KOPT-K1 (cell line): ENCODE data around the gene CCT2.

Experiments used
- H3K27ac ChIP-seq: fragments of 200-600 bp; sonication (generic); 2 replicates; pipeline ENCODE4 v1.5.1; 2016; ENCODE audit warnings: antibody characterized with exemption, mild to moderate bottlenecking, low read depth, low read length; ENCODE audit not compliant: poor library complexity, severe bottlenecking
- H3K36me3 ChIP-seq: fragments of 200-600 bp; sonication (generic); 2 replicates; pipeline ENCODE4 v1.5.1; 2017; ENCODE audit warnings: antibody characterized with exemption, mild to moderate bottlenecking, low read length, moderate library complexity; ENCODE audit not compliant: insufficient read depth
- H3K9me3 ChIP-seq: fragments of 200-600 bp; sonication (generic); 2 replicates; pipeline ENCODE4 v1.5.1; 2017; ENCODE audit warnings: antibody characterized with exemption, low read length, mild to moderate bottlenecking; ENCODE audit not compliant: insufficient read depth, poor library complexity, severe bottlenecking

The CCT2 gene

GRCh38 chr12:69608114-69608513 is 22.9 kb downstream of the CCT2 start:
- Histone ChIP-seq H3K36me3 (peaks cover 5% of the 10 kb centered on the region), H3K9me3 (peaks cover 3% of the 10 kb centered on the region), H3K27ac (no peak overlapping the region)

GRCh38 chr12:69610126-69610525 is 24.9 kb downstream of the CCT2 start:
- H3K36me3 ChIP-seq = no peaks in the 10 kb centered on the region
- H3K27ac ChIP-seq = no peak overlapping the region
- no peaks in the 10 kb centered on the region for H3K9me3 ChIP-seq

DNA sequence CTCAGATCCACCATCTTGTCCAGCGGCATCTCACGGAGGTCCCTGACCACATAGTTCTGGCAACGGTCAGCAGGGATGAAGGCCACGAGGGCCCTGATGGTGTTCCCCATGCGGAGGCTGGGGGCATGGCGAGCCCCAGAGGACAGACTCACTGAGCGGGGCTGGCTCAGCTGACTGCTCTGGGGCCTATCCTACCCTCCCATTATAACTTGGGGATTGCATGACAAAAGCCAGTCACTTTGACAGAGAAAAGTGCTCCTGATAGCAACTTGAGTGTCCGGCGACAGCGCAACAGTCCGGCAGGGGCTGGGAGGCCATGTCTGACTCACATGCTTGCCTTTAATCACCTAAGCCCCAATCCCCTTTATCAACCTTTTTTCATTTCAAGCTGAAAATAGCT is 25.5 kb downstream of the CCT2 start, which contains the start of gene LRRC10:
TSS of gene LRRC10 (minus strand) at position 179 of the 400 bp plus-strand sequence. CDS start at position 110, 69 bp downstream.
- Histone ChIP-seq H3K9me3 (no peaks in the 10 kb centered on the region), H3K27ac (no peak within 1 kb of the TSS), H3K36me3 (no peaks in the 10 kb centered on the region)

DNA sequence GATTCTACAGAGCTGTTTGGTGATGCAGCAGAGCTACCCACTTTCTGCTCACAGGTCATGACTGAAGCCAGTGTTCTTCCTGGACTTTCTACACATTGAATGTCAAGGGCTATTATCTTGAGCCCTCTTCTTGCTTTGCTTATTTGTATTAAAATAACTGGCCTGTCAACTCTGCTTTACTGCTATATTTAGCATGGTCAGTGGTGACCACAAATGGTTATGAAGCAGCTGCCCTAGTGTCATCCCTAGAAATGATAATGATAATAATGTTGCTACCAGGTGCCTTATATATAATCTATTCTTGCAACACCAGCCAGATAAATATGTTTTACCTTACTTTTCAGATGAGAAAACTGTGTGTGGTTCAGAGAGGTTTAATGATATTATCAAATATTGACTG is 28.1 kb downstream of the CCT2 start:
- Histone ChIP-seq H3K36me3 (no peaks in the 10 kb centered on the region), H3K9me3 (no peaks in the 10 kb centered on the region), H3K27ac (no peak overlapping the region)

GRCh38 chr12:69616025-69616424 is 30.8 kb downstream of the CCT2 start:
- no peaks in the 10 kb centered on the region for H3K36me3 ChIP-seq
- H3K27ac ChIP-seq = no peak overlapping the region
- no peaks in the 10 kb centered on the region for H3K9me3 ChIP-seq

DNA sequence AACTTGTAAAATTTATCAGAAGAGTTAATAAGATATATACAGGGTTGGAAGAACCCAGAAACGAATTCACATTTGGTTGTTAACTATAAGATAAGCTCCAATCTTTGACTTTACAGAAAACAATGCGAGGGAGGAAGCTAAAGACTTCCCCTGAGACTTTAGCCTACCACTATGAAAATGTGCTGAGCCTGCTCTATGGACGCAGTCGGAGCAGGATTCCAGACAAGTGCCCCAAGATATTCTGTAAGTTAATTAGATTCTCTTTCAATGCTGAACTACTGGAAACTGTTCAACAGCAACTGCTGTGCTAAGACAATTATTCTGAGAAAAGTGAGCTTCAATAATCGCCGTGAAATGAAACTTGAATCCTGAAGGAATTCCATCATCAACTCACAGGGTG is 33.8 kb downstream of the CCT2 start:
- Histone ChIP-seq H3K36me3 (no peaks in the 10 kb centered on the region), H3K9me3 (no peaks in the 10 kb centered on the region), H3K27ac (no peak overlapping the region)

DNA sequence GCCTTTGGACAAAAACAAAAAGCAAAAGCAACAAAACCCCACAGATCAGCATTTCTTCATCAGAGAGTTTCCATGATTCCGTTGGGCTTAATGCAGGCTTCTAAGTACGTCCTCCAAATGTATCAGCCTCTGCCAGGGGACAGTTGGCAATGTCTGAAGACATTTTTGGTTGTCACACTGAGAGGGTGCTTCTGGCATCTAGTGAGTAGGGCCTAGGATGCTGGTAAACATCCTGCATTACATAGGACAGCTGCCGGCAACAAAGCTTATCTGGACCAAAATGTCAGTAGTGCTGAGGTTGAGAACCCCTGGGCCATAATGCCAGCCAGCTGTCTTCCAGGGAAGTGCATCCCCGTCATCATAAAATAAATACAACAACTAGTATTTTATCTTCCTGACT is 34.8 kb downstream of the CCT2 start:
- no peaks in the 10 kb centered on the region for H3K9me3 ChIP-seq
- no peak overlapping the region for H3K27ac ChIP-seq
- H3K36me3 ChIP-seq = no peaks in the 10 kb centered on the region

GRCh38 chr12:69620921-69621320 is 35.7 kb downstream of the CCT2 start:
- Histone ChIP-seq H3K36me3 (no peaks in the 10 kb centered on the region), H3K9me3 (no peaks in the 10 kb centered on the region), H3K27ac (no peak overlapping the region)

DNA sequence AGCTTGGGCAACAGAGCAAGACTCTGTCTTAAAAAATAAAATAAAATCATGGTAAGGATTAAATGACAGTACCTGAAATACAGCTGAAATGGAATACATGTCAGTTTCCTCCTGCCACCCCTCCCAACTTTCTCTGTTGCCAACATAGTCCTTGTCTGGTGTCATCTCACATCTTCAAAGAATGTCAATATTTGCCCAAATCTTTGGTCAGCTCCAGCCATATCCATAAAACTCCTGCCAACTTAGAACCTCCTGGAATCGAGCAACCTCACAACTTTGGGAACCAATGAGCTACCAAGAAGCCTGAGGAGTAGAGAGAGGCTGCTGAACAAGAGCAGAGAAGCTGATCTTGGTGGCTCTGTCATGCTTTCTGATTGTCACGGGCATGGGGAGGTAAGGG is 36.3 kb downstream of the CCT2 start:
- Histone ChIP-seq H3K36me3 (no peaks in the 10 kb centered on the region), H3K9me3 (no peaks in the 10 kb centered on the region), H3K27ac (no peak overlapping the region)

- Histone ChIP-seq H3K36me3 (no peaks in the 10 kb centered on the region), H3K27ac (no peak overlapping the region), H3K9me3 (no peaks in the 10 kb centered on the region)
Measured at GRCh38 chr12:69623970-69624369, 38.7 kb downstream of the CCT2 start.

GRCh38 chr12:69627501-69627900 is 42.2 kb downstream of the CCT2 start:
- H3K9me3 ChIP-seq = no peaks in the 10 kb centered on the region
- no peak overlapping the region for H3K27ac ChIP-seq

GRCh38 chr12:69630191-69630590 is 44.9 kb downstream of the CCT2 start:
- no peaks in the 10 kb centered on the region for H3K36me3 ChIP-seq
- no peak overlapping the region for H3K27ac ChIP-seq
- no peaks in the 10 kb centered on the region for H3K9me3 ChIP-seq

More at GRCh38 chr12:69627501-69627900, 42.2 kb downstream of the CCT2 start:
- no peaks in the 10 kb centered on the region for H3K36me3 ChIP-seq

GRCh38 chr12:69633061-69633460 is 47.8 kb downstream of the CCT2 start:
- no peaks in the 10 kb centered on the region for H3K9me3 ChIP-seq

DNA sequence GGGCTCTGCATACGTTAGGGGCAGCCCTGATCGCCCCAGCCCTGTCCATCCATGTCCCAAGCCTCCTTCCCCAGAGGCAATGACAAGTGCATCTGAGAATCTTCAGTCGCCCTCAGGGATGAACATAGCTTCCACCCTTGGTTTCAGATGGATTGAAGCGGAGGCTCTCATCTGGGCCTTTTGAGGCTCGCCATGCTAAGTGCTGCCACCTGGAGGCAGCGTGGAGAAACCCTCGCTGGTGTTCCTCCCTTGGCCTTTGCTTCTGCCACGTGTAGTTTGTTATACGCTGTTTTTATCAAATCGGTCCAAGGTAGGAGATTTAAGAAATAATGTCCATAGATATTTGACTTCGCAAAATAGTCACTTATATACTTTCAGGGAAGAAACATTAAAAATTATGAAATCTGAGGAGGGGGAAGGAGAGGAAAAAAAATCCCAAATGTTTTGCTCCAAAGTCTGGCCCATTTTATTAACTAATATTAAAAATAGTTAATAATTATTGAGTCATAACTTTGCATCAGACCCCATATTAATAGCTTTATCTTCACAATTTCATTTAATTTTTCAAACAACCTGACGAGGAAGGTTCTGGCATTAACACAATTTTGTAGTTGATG is 54.2 kb downstream of the CCT2 start:
- H3K9me3 ChIP-seq = no peaks in the 10 kb centered on the region
- H3K36me3 ChIP-seq = no peaks in the 10 kb centered on the region
- H3K27ac ChIP-seq = no peak overlapping the region

More at GRCh38 chr12:69633061-69633460, 47.8 kb downstream of the CCT2 start:
- no peak overlapping the region for H3K27ac ChIP-seq
- no peaks in the 10 kb centered on the region for H3K36me3 ChIP-seq

GRCh38 chr12:69641546-69641945 is 56.3 kb downstream of the CCT2 start:
- no peak overlapping the region for H3K27ac ChIP-seq
- no peaks in the 10 kb centered on the region for H3K9me3 ChIP-seq

DNA sequence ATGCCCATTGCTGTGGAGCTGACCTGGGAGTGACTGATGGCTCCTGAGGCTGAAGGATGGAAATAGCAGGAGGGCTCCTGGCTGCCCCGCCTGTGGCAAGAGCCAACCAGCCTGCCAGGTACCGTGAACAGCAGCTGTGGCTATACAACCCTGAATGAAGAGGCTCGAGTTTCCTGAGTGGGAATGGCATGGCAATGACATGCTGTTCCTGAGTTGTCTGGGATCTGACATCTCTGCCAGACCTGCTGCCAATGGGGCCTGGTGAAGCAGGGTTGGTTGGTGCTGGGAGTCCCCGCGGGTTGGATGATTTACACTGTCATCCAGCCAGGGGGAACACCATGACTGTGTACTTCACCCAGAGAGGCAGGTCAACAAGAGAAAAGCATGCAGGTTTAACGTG is 57.3 kb downstream of the CCT2 start:
- no peak overlapping the region for H3K27ac ChIP-seq
- H3K36me3 ChIP-seq = no peaks in the 10 kb centered on the region
- no peaks in the 10 kb centered on the region for H3K9me3 ChIP-seq

More at GRCh38 chr12:69641546-69641945, 56.3 kb downstream of the CCT2 start:
- no peaks in the 10 kb centered on the region for H3K36me3 ChIP-seq
